Ectodermal cell (in vitro differentiated cells): Measurements from ENCODE around the gene TPTE2.
"Not testable (repeated sequence)": the region's sequence is repeated elsewhere in the genome, so short reads cannot be mapped to it uniquely, and the experiment has no call there.

ENCODE experiments used
- H3K27ac ChIP-seq: 2 replicates; pipeline ENCODE4 v1.7.0; 2013; ENCODE audit warnings: mild to moderate bottlenecking, low read depth, low read length; ENCODE audit not compliant: insufficient read depth, poor library complexity, severe bottlenecking
- H3K27me3 ChIP-seq: 2 replicates; pipeline ENCODE4 v1.7.0; 2013; ENCODE audit warnings: mild to moderate bottlenecking, low read length; ENCODE audit not compliant: insufficient read depth, control insufficient read depth, poor library complexity, severe bottlenecking
- H3K36me3 ChIP-seq: one replicate; pipeline ENCODE4 v1.7.0; 2013; ENCODE audit warnings: low read length; ENCODE audit not compliant: control insufficient read depth, insufficient read depth
- H3K4me1 ChIP-seq: one replicate; pipeline ENCODE4 v1.7.0; 2013; ENCODE audit warnings: low read length; ENCODE audit not compliant: control insufficient read depth, insufficient read depth
- H3K4me3 ChIP-seq: 2 replicates; pipeline ENCODE4 v1.7.0; 2013; ENCODE audit warnings: low read depth, low read length, control low read depth; ENCODE audit not compliant: insufficient read depth
- H3K9me3 ChIP-seq: 2 replicates; pipeline ENCODE4 v1.7.0; 2013; ENCODE audit warnings: mild to moderate bottlenecking, low read length, moderate library complexity; ENCODE audit not compliant: control insufficient read depth
- WGBS, 2 experiments: methylation state at CpG; one replicate each; pipeline ENCODE4 v1.1.7; 2013; ENCODE audit warnings: missing lambda C conversion rate in 2 of 2; 5-methylcytosine and 5-hydroxymethylcytosine counted together

The TPTE2 gene

GRCh38 chr13:19572280-19572679, 10.9 kb upstream of the TPTE2 start:
- Histone ChIP-seq H3K36me3 (no peaks in the 10 kb centered on the region), H3K4me3 (no peak overlapping the region), H3K27ac (no peak overlapping the region), H3K27me3 (no peaks in the 10 kb centered on the region), H3K9me3 (no peaks in the 10 kb centered on the region), H3K4me1 (no peaks in the 10 kb centered on the region)
- WGBS, 2 experiments: 73 to 75% methylated on average over 4 of the region's 4 CpGs

- Histone ChIP-seq H3K27me3 (no peaks in the 10 kb centered on the region), H3K36me3 (no peaks in the 10 kb centered on the region), H3K9me3 (no peaks in the 10 kb centered on the region), H3K27ac (no peak overlapping the region), H3K4me1 (no peaks in the 10 kb centered on the region), H3K4me3 (no peak overlapping the region)
- no CpG with 5 or more reads among the region's 1 CpG for WGBS, 2 experiments
These were observed 6.6 kb upstream of the TPTE2 start for GRCh38 chr13:19567820-19568534.

GRCh38 chr13:19561585-19561984, 253 bp upstream of the TPTE2 start:
- no peaks in the 10 kb centered on the region for H3K36me3 ChIP-seq
- no peaks in the 10 kb centered on the region for H3K9me3 ChIP-seq
- no peak overlapping the region for H3K4me3 ChIP-seq
- H3K27me3 ChIP-seq: no peaks in the 10 kb centered on the region
- no peak overlapping the region for H3K27ac ChIP-seq
- H3K4me1 ChIP-seq: no peaks in the 10 kb centered on the region
- WGBS, 2 experiments: 88 to 89% methylated on average over 28 of the region's 28 CpGs

- not testable (repeated sequence) for H3K27me3 ChIP-seq, H3K36me3 ChIP-seq, H3K27ac ChIP-seq, H3K9me3 ChIP-seq, H3K4me1 ChIP-seq, H3K4me3 ChIP-seq
- 88% methylated on average over 22 of the region's 22 CpGs for WGBS, 2 experiments
These were observed 660 bp downstream of the TPTE2 start for GRCh38 chr13:19560672-19561071.

GRCh38 chr13:19559739-19560138, 1.6 kb downstream of the TPTE2 start:
- not testable (repeated sequence) for H3K9me3 ChIP-seq, H3K27me3 ChIP-seq, H3K4me3 ChIP-seq, H3K27ac ChIP-seq, H3K36me3 ChIP-seq, H3K4me1 ChIP-seq
- no CpG with 5 or more reads among the region's 10 CpGs for WGBS, 2 experiments

- 71 to 82% methylated on average over 2 of the region's 4 CpGs for WGBS, 2 experiments
- H3K36me3 ChIP-seq, H3K4me1 ChIP-seq, H3K27me3 ChIP-seq, H3K9me3 ChIP-seq, H3K27ac ChIP-seq, H3K4me3 ChIP-seq: not testable (repeated sequence)
These were observed 4.0 kb downstream of the TPTE2 start for GRCh38 chr13:19557287-19557686.

- 66 to 74% methylated on average over 3 of the region's 4 CpGs for WGBS, 2 experiments
- not testable (repeated sequence) for H3K4me1 ChIP-seq, H3K27ac ChIP-seq, H3K4me3 ChIP-seq, H3K27me3 ChIP-seq, H3K36me3 ChIP-seq, H3K9me3 ChIP-seq
These were observed 12.1 kb downstream of the TPTE2 start for GRCh38 chr13:19549245-19549644.

- H3K27me3 ChIP-seq, H3K4me3 ChIP-seq, H3K27ac ChIP-seq, H3K36me3 ChIP-seq, H3K9me3 ChIP-seq, H3K4me1 ChIP-seq: not testable (repeated sequence)
These were observed 35.7 kb downstream of the TPTE2 start for GRCh38 chr13:19525634-19526033.

GRCh38 chr13:19519049-19519448, 42.3 kb downstream of the TPTE2 start:
- H3K27me3 ChIP-seq: no peaks in the 10 kb centered on the region
- H3K27ac ChIP-seq: no peak overlapping the region
- no peaks in the 10 kb centered on the region for H3K36me3 ChIP-seq
- H3K4me1 ChIP-seq: no peaks in the 10 kb centered on the region
- no peak overlapping the region for H3K4me3 ChIP-seq
- peaks cover 6% of the 10 kb centered on the region for H3K9me3 ChIP-seq

- 64 to 68% methylated on average over 5 of the region's 5 CpGs for WGBS, 2 experiments
These were observed 53.7 kb downstream of the TPTE2 start for GRCh38 chr13:19507623-19508022.

GRCh38 chr13:19460126-19460525, 101.2 kb downstream of the TPTE2 start:
- not testable (repeated sequence) for H3K4me1 ChIP-seq, H3K36me3 ChIP-seq, H3K27me3 ChIP-seq, H3K9me3 ChIP-seq, H3K27ac ChIP-seq, H3K4me3 ChIP-seq
- 67 to 73% methylated on average over 6 to 7 of the region's 9 CpGs for WGBS, 2 experiments

More at GRCh38 chr13:19507623-19508022, 53.7 kb downstream of the TPTE2 start:
- H3K27me3 ChIP-seq, H3K4me3 ChIP-seq, H3K9me3 ChIP-seq, H3K36me3 ChIP-seq, H3K4me1 ChIP-seq, H3K27ac ChIP-seq: not testable (repeated sequence)
